CD4-positive, alpha-beta T cell treated with Interleukin-15 for 1 hour (primary cell): Measurements from ENCODE around the gene SYNM.

Source experiments
- DNase-seq: peaks from one replicate; pipeline ENCODE4 v3.0.0-alpha.2; 2020

The SYNM gene

DNA sequence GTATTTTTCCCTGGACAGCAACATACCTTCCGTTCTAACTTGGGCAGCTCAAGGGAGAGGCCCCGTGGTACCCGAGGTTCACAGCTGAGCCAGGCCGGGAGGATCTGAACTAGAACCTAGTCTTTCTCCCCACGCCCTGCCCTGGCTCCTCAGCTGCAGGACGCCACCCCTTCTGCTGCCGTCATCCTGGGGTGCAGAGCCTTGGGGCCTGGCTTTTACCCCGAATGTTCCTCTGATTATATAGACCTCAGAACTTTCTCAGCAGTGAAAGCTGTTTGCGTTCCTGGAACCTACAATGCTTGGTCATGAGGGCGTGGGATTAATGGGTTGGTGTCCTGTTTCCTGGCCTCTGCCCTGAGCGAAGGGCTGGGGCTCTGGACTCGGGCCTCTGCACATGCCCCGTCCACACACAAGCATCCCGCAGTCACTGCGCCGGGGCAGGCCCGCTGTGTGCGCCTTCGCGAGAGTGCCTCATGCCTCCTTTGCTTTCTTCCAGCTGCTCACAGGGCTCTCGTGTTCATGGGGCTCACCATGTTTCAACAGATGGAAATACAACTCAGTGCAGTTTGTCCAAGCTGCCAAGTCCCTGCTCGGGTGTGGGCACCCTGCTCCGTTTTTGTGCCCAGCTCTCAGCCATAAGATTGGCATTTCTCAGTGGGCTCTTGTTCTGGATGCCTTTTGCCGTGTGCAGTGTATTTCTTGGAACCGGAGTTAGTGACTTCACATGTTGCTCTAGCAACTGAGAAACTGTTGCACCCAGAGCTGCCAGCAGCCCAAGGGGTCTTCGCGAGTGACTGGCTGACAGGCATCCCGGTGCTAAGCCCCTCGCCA is 20.4 kb downstream of the SYNM start:
- no peak for DNase-seq

DNA sequence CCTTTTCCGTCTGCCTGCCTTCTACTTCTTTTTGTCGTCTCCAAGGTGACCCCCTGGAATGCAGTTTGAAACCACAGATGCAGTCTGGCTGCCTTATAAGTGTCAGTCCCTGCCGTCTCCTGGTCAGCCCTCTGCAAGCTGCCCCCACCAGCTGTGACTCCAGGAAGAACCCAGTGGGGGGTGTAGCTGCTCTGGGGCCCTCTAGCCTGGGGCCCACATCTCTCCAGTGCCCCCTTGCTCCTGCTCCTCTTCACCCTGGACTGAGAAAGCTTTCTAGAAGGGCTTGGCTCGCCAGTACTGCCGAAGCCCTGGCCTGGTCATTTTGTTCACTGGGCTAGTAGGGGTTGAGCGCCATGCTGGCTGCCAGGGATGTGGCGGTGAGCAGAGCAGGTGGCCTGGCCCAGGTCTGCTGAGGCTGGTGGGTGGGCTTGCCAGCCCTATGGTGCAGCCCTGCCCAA is 21.3 kb downstream of the SYNM start:
- DNase-seq: no peak

DNA sequence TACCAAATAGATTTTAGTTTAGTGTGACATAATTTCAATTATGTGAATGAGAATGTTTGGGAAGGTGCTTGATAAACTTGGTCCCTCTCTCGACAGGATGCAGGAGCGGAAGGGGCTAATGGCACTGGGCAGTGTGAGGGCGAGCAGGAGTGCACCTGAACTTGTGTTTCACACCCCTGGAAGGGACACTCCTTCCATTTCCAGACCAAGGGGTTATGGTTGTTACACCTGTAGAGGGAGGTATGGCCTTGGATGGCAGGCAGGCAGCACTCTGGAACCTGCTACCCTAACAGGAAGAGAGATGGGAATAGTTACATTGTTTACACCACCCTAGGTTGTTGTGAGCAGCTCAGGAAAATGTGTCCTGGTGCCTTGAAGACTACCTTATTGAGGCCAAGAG is 22.1 kb downstream of the SYNM start:
- no peak for DNase-seq

DNA sequence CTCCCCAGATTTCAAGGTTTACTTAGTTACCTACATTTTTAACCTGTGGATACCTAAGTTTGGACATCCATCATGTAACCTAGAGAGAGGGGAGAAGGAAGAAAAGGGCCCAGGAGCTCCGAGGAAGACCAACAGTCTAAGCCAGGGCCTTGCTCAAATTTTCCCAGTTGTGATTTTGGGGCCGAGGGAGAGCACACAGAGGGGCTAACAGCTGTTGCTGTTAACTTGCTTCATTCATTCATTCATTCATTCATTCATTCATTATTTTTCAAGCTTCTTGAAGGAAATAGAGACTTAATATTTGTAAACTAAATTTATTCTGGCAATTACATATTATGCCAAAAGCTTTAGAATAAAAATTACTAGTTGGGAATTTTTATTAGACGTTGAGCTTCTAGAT is 22.9 kb downstream of the SYNM start:
- DNase-seq: no peak

DNA sequence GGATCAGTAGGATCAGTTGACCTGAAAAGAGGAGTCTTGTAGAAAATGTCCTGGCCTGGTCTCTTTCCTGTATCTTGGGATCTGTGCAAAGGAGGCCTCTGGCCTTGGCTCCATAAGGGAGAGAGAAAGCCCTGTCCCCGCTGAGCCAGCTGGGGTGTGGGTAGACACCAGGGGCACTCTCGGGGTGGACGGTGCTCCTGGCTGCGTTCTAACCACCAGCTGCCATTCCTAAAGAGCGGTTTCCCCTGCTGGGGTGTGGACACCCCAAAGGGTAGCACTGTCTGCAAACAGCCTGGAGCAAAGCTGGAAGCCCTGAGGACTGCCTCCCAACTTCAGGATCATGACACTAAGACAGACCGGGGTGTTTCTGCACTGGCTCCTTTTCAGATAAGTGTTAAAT is 23.5 kb downstream of the SYNM start:
- no peak for DNase-seq

DNA sequence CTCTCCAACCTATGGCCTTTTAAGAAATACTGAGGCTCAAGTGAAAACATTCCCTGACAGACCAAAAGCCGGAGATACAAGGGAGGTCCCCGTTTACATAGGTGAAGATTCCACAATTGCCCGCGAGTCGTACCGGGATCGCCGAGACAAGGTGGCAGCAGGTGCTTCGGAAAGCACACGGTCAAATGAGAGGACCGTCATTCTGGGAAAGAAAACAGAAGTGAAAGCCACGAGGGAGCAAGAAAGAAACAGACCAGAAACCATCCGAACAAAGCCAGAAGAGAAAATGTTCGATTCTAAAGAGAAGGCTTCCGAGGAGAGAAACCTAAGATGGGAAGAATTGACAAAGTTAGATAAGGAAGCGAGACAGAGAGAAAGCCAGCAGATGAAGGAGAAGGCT is 24.8 kb downstream of the SYNM start:
- DNase-seq: no peak

DNA sequence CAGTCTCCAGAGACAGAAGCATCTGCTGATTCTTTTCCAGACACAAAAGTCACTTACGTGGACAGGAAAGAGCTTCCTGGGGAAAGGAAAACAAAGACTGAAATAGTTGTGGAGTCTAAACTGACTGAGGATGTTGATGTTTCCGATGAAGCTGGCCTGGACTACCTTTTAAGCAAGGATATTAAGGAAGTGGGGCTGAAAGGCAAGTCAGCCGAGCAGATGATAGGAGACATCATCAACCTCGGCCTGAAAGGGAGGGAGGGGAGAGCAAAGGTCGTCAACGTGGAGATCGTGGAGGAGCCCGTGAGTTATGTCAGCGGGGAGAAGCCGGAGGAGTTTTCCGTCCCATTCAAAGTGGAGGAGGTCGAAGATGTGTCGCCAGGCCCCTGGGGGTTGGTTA is 25.4 kb downstream of the SYNM start:
- no peak for DNase-seq

DNA sequence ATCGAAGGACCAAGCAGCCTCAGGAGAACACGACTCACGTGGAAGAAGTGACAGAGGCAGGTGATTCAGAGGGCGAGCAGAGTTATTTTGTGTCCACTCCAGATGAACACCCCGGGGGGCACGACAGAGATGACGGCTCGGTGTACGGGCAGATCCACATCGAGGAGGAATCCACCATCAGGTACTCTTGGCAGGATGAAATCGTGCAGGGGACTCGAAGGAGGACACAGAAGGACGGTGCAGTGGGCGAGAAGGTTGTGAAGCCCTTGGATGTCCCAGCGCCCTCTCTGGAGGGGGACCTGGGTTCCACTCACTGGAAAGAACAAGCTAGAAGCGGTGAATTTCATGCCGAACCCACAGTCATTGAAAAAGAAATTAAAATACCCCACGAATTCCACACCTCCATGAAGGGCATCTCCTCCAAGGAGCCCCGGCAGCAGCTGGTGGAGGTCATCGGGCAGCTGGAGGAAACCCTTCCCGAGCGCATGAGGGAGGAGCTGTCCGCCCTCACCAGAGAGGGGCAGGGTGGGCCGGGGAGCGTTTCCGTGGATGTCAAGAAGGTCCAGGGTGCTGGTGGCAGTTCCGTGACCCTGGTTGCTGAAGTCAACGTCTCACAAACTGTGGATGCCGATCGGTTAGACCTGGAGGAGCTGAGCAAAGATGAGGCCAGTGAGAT is 26.0 kb downstream of the SYNM start:
- no peak for DNase-seq

DNA sequence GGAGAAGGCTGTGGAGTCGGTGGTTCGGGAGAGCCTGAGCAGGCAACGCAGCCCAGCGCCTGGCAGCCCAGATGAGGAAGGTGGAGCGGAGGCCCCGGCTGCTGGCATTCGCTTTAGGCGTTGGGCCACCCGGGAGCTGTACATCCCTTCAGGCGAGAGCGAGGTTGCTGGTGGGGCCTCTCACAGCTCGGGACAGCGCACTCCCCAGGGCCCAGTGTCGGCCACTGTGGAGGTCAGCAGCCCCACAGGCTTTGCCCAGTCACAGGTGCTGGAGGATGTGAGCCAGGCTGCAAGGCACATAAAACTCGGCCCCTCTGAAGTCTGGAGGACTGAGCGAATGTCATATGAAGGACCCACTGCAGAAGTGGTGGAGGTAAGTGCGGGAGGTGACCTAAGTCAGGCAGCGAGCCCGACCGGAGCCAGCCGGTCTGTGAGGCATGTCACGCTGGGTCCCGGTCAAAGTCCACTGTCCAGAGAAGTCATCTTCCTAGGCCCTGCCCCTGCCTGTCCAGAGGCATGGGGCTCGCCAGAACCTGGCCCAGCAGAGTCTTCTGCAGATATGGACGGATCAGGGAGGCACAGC is 26.7 kb downstream of the SYNM start:
- no peak for DNase-seq

DNA sequence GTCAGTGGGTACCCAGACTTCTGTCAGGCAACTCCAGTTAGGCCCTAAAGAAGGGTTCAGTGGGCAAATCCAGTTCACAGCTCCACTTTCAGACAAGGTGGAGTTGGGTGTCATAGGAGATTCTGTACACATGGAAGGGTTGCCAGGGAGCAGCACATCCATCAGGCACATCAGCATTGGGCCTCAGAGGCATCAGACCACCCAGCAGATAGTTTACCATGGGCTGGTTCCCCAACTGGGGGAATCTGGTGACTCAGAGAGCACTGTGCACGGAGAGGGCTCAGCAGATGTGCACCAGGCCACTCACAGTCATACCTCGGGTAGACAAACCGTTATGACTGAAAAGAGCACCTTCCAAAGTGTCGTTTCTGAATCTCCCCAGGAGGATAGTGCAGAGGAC is 27.2 kb downstream of the SYNM start:
- DNase-seq: no peak

DNA sequence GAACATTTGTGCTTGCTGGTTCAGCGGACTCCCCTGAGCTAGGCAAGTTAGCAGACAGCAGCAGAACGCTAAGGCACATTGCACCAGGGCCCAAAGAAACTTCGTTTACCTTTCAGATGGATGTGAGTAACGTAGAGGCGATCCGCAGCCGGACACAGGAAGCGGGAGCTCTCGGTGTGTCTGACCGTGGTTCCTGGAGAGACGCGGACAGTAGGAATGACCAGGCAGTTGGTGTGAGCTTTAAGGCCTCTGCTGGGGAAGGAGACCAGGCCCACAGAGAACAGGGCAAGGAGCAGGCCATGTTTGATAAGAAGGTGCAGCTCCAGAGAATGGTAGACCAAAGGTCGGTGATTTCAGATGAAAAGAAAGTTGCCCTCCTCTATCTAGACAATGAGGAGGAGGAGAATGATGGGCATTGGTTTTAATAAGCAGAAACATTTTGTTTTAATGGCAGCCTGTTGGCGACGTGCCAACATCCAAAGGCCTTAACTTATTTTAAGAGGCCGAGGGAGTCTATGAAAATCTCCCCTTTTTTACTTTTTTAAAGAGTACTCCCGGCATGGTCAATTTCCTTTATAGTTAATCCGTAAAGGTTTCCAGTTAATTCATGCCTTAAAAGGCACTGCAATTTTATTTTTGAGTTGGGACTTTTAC is 27.9 kb downstream of the SYNM start:
- no peak for DNase-seq

DNA sequence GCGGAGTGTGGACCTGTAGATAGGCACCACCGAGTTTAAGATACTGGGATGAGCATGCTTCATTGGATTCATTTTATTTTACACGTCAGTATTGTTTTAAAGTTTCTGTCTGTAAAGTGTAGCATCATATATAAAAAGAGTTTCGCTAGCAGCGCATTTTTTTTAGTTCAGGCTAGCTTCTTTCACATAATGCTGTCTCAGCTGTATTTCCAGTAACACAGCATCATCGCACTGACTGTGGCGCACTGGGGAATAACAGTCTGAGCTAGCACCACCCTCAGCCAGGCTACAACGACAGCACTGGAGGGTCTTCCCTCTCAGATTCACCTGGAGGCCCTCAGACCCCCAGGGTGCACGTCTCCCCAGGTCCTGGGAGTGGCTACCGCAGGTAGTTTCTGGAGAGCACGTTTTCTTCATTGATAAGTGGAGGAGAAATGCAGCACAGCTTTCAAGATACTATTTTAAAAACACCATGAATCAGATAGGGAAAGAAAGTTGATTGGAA is 29.5 kb downstream of the SYNM start:
- DNase-seq: no peak

DNA sequence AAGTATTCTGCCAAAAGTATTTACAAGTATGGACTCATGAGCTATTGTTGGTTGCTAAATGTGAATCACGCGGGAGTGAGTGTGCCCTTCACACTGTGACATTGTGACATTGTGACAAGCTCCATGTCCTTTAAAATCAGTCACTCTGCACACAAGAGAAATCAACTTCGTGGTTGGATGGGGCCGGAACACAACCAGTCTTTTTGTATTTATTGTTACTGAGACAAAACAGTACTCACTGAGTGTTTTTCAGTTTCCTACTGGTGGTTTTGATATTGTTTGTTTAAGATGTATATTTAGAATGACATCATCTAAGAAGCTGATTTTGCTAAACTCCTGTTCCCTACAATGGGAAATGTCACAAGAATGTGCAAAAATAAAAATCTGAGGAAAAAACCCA is 30.3 kb downstream of the SYNM start:
- no peak for DNase-seq

DNA sequence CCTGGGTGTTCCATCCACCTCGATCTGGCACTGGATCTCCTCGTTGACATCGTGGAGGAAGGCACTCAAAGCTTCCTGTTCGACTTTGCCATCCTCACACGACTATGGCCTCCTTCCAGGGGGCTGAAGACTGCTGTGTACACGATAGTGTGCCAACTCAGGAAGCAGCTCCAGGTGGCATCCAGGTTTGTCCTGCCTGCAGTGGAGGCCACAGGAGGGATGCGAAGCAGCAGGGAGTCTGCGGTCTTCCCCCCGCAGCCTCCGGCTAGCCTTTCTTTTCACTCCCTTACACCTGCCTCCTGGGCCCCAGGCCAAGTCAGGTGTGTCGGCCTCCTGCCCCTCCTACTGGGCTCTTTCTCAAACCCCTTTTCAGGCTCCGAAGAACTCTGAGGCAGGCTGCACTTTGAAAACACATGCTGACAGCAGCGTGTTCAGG is 32.2 kb downstream of the SYNM start:
- no peak for DNase-seq

DNA sequence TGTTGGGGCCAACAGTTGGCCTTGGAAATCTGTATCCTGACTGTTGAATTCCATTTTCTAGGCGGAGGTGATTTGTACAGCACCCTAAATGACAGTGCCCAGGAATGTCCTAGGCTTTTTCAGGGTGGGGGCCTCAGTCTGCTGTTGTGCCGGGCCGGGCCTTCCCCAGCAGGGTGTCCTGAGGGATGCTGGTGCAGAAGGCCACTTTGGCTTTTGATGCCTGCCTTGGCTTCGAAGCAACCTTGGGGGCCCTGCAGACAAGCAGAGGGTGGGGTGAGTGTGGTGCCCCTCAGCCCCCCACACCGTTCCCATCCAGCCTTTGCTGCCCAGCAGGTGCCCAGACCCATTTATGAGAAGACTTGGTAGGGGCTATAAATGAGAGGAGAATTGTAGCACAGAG is 33.0 kb downstream of the SYNM start:
- DNase-seq: no peak

DNA sequence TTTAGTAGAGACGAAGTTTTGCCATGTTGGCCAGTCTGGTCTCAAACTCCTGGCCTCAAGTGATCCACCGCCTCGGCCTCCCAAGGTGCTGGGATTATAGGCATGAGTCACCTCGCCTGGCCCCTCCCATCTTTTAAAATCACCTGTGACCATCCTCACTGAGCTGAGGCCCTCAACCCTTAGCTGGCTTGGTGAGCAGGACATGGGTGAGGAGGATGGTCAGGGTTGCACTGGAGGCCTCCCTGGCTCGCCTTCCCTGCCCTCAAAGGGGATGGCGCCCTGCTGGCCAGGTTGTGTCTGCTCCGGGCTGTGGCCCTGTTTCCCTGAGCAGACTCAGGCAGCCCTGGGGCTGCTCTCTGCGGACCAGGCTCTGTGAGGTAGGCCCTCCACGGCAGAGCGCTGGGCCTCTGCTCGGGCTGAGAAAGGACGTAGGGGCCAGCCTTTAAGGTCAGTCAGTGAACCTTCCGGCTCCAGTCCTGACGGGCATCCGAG is 33.7 kb downstream of the SYNM start:
- DNase-seq: no peak

DNA sequence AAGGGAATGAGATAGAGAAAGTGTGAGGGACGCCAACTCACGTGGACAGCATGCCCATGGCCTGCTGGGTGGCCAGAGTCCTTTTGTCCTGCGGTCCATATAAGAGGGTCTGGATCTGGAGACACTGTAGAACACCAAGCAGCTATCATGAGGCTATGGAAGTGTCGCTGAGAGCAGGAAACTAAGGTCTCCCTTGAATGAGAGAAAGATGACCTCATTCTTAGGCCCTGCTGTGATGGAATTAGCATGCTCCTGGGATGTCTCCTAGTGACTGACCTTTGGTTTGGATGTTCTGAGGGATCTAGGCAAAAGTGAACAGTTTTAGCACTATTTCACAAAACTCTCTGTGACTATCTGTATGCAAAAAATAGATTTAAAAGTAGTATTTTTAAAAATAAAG is 34.4 kb downstream of the SYNM start:
- DNase-seq: no peak

DNA sequence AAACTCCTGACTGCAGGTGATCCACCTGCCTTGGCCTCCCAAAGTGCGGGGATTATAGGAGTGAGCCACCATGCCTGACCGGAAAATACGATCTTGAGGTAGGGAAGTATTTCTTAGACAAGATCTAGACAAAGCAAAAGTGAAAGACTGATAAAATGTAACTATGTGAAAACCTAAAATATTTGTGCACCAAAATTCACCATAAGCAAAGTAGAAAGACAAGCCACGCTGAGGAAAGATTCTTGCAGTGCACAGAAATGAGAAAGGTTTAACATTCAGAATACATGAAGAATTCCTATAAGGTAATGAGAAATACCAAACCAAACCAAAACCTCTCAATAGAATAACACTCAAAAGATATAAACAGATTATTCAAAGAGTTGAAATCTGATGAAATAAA is 35.7 kb downstream of the SYNM start:
- no peak for DNase-seq

DNA sequence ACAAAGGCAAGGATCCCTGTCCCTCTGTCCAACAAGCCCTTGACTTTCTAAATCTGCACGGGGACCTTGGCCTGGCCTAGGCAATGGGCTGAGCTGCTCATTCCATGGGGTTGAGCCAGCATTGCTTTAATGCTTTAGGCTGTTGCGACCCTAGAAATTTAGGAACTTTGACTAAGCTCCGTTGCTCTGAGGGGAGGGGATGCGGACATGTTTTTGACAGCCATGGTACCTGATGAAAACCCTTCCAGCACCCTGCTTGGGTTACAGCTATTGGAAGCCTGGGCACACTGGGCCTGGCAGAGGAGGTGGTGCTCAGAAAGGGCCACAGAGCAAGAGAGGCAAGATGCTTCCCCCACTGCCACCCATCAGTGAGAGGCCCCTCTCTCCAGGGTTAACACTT is 37.1 kb downstream of the SYNM start:
- DNase-seq: no peak

DNA sequence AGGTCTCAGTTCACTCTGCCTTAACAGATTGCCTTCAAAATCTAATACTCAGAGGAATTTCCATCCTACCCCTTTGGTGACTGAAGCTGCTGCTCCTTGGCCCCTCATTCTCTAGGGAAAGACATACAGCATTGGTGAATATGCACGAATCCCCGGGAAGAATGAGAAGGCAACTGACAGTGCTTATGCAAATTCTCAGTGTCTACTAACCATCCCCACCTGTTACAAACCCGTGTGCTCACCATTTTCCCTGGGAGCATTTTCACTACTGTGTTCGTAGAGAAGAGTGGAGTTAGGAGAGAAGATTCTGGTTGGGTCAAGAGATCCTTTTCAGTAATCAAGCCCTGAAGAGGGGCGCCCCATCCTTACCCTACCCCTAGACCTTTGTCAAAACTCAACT is 37.7 kb downstream of the SYNM start:
- no peak for DNase-seq

DNA sequence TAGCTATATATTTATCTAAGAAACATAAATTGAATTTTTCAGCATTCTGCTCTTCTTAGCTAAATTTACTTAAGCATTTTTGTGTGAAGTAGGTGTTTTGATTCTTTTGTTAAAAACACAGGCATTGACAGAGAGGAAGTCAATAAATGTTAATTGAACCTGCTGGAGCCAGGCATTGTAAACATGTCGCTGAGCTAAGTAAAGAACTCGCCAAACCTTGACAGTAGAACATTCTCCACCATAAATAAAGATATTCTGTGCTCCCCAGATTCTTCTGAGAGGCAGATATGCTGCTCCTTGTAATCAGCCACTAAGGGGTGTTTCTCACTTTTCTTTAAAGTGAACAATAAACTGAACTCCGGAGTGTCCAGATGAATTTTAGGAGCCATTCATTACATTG is 38.4 kb downstream of the SYNM start:
- DNase-seq: no peak

DNA sequence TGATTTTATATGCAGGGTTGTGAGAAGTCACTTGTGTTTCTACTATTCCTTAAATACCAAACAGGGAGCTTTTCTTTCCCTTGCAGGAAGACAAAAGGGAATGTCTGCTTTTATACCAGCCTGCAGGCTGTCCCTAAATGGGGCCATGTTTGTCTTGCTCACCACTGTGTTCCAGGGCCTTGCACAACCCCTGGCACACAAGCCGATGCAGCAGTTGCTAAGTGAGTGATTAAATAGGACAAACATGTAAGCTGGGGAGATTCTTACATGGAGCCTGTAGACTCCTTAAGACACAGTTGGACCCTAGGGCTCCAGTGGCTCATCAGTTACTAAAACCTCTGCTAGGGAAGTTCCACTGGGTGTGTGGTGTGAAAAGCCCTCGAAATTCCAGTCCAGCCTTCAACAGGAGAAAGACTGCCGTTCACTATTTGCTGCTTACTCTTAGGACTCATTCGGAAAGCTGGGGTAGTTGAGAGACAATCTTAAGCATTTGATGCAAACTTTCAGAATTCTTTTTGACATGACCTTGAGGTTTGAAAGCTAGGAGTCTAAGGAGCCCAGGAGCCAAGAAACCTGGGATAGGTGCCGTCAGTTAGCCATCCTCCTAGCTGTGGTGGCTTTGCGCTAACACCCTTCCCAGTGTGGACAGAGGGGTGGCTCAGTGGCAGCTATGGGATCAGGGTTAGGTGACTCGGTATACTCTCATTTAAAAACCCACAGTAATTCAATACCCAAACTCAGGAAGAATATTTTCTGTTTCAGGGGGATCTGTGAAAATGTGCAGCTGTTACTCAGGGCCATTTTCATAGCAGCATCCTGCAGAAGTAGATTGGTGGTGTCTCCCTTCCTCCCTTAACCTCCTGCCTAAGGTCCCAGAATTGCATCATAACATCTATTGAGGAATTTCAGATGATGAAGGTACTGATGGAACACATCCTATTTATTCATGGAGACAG is 39.1 kb downstream of the SYNM start:
- no peak for DNase-seq
